H54 (cell line): ENCODE results near the gene JAKMIP1.

Source experiments
- DNase-seq: peaks from one replicate; pipeline ENCODE4 v3.0.0; 2011; ENCODE audit warnings: low spot score, mixed read lengths; ENCODE audit not compliant: insufficient read length
- FAIRE-seq: peaks from 3 replicates; lab custom pipeline; 2011; peaks lifted over from hg19 to GRCh38; lab: Jason Lieb, UNC
- POLR2A ChIP-seq: IDR thresholded peaks from 2 replicates; pipeline ENCODE4 v1.6.1; 2011; ENCODE audit warnings: low read depth, mild to moderate bottlenecking, low read length

Gene JAKMIP1

GRCh38 chr4:6200922-6201362 is 593 bp upstream of the JAKMIP1 start:
- TF ChIP-seq POLR2A: no peak
- no peak for FAIRE-seq
- DNase-seq: no peak

DNA sequence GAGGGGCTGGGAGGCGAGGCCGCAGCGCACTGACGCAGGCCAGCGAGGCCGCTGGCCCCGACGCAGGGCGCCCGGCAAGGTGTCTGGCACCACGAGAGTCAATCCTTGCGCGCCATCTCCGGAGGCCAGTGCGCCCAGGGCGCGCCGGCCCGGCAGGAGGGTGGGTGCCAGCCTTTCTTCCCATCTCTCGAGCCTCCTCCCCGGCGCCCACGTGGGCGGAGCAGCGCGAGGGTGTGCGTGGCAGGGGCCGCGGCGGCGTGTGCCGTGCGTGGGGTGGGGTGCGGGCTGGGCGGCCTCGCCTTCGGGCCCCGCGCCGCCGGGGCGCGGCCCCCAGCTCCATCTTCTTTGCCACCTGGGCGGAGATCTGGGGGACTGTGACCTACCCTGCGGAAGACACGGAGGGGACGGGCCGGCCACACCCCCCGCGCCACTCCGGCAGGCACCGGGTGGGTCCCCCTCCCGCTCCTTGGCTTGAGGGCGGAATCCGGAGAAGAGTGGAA is 877 bp downstream of the JAKMIP1 start:
- DNase-seq (no peak), FAIRE-seq (no peak)
- no peak for TF ChIP-seq POLR2A

GRCh38 chr4:6198768-6199421 is 1.5 kb downstream of the JAKMIP1 start:
- no peak for FAIRE-seq

DNA sequence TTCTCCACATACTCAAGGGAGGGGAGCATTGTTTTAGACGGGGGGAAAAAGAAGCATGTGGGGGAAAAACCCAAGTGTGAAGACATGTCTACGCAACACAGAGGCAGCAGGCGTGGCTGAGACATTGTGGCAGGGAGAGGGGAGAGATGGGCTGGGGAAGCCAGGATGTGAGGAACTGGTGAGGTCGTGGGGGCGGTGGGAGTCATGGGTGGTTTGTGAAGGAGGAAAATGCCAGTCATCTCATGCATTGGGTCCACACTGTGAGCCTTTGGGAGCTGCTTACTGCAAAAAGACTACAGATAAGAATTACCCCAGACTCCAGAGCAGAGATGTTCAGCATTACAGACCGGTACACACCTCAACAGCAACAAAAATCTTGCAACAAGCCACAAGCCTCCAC is 2.1 kb downstream of the JAKMIP1 start:
- DNase-seq: no peak
- FAIRE-seq: no peak

More at GRCh38 chr4:6198768-6199421, 1.5 kb downstream of the JAKMIP1 start:
- no peak for TF ChIP-seq POLR2A
- no peak for DNase-seq

DNA sequence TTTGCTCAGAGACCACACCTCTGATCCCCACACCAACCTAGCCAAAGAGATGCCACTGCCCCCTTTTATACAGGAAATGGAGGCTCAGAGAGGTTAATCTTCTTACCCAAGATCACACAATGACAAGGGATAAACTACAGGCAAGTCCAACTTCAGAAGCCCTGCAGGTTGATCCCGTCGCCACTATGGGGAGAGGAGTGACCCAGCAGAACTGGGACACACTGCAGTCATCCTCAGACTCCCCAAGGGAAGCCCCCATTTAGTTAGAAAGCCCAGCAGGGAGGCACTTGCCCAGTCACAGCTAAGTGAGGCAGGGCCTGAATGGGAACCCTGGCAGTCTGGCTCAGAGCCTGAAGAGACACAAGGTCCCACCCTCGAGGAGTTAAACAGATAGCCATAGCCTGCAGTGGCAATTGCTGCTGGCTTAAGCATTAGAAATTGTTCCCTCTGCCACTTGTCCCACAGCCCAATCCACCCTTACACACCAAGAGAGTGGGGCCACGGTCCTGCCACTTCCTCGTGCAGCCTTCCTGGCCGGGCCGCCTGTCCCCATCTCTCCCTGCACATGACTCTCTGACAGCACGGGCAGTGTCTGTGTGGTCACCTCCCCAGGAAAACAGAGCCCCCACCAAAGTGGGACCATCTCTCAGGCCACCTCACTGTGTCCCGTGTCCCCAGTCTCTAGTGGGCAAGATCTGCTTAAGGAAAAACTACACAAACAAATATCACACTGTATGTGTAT is 2.7 kb downstream of the JAKMIP1 start:
- no peak for FAIRE-seq
- no peak for TF ChIP-seq POLR2A
- no peak for DNase-seq

More for the DNA sequence above, 2.1 kb downstream of the JAKMIP1 start:
- no peak for TF ChIP-seq POLR2A

GRCh38 chr4:6196871-6197270 is 3.5 kb downstream of the JAKMIP1 start:
- TF ChIP-seq POLR2A: no peak
- DNase-seq (no peak), FAIRE-seq (no peak)

- TF ChIP-seq POLR2A: no peak
- FAIRE-seq: no peak
- DNase-seq: no peak
These were observed 4.0 kb downstream of the JAKMIP1 start for GRCh38 chr4:6196324-6196723.

- no peak for TF ChIP-seq POLR2A
- DNase-seq: no peak
- FAIRE-seq: no peak
These were observed 4.6 kb downstream of the JAKMIP1 start for GRCh38 chr4:6195602-6196319.

- no peak for DNase-seq
- no peak for FAIRE-seq
- no peak for TF ChIP-seq POLR2A
These were observed 5.7 kb downstream of the JAKMIP1 start for GRCh38 chr4:6194458-6195195.

- TF ChIP-seq POLR2A: no peak
- FAIRE-seq (no peak), DNase-seq (no peak)
These were observed 7.0 kb downstream of the JAKMIP1 start for GRCh38 chr4:6193399-6193798.

GRCh38 chr4:6192245-6192644 is 8.1 kb downstream of the JAKMIP1 start:
- FAIRE-seq (no peak), DNase-seq (no peak)
- no peak for TF ChIP-seq POLR2A

DNA sequence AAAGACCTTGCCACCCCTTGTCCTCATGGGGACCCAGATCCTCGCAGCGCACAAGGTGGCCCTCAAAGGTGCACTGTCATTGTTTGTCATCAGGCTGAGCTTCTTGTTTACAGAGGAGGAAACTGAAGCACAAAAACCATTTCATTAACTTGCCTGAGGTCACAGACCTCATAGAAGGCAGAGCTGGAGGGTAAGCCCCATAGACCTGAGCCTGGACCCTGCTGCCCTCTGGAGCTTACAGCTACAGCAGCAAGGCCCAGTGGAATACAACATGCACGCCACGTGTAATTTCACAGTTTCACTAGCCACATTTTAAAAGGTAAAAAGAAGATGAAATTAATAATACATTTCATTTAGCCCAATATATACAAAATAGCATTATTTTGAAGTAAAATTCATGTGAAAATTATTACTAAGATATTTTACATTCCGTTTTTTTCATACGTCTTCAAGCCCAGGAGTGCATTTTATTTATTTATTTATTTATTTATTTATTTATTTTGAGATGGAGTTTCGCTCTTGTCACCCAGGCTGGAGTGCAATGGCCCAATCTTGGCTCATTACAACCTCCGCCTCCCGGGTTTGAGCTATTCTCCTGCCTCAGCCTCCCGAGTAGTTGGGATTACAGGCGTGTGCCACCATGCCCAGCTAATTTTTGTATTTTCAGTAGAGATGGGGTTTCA is 8.8 kb downstream of the JAKMIP1 start:
- no peak for TF ChIP-seq POLR2A
- DNase-seq (no peak), FAIRE-seq (no peak)

DNA sequence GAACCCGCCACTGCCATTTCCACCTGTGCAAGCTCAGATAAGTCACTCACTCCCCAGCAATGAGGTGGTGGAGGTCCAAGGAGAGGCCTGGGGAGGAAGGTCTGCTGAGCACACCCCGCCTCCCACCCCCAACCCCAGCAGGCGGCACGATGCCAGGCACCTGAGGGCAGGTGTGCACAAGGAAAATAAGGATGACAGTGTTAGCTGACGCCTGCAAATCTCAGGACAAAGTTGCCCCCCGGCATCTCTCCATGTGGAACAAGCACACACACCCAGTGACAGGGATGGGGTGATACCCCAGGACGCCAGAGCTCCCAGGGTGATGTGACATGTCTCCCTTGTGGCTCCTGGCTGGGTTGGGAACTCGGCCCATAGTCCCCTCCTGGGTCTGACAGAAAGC is 9.9 kb downstream of the JAKMIP1 start:
- no peak for FAIRE-seq

More for the DNA sequence above, 9.9 kb downstream of the JAKMIP1 start:
- DNase-seq: no peak
- TF ChIP-seq POLR2A: no peak
